GM23248 (cell line): Measurements from ENCODE around the gene CRY2. TPM values are rescaled to one million over a fixed set of nuclear protein-coding genes. Genes with fewer than 3 reads are reported as not detected.

Experiments
- DNase-seq: peaks from one replicate; pipeline ENCODE4 v3.0.0-alpha.2; 2015
- H2AFZ ChIP-seq: fragments of 200-600 bp; sonication (generic); 2 replicates; pipeline ENCODE4 v1.6.1; 2016; ENCODE audit warnings: antibody characterized with exemption
- H3F3A ChIP-seq: fragments of 200-600 bp; sonication (generic); 2 replicates; pipeline ENCODE4 v1.6.1; 2016; ENCODE audit warnings: mild to moderate bottlenecking, antibody characterized with exemption, mixed run types; ENCODE audit not compliant: insufficient read depth
- H3K27ac ChIP-seq: fragments of 200-600 bp; sonication (generic); 2 replicates; pipeline ENCODE4 v1.5.1; 2016; ENCODE audit warnings: mild to moderate bottlenecking
- H3K27me3 ChIP-seq: fragments of 200-600 bp; sonication (generic); replicated peaks from 2 replicates; pipeline ENCODE4 v1.6.1; 2016; ENCODE audit warnings: mild to moderate bottlenecking; ENCODE audit not compliant: insufficient read depth
- H3K36me3 ChIP-seq: fragments of 200-600 bp; sonication (generic); 2 replicates; pipeline ENCODE4 v1.6.1; 2016; ENCODE audit warnings: low read depth, mild to moderate bottlenecking
- H3K4me1 ChIP-seq: fragments of 200-600 bp; sonication (generic); 2 replicates; pipeline ENCODE4 v1.6.1; 2016; ENCODE audit warnings: mild to moderate bottlenecking; ENCODE audit not compliant: insufficient read depth
- H3K4me2 ChIP-seq: fragments of 200-600 bp; sonication (generic); one replicate; pipeline ENCODE4 v1.6.1; 2016; ENCODE audit warnings: mild to moderate bottlenecking; ENCODE audit not compliant: unreplicated experiment
- H3K4me3 ChIP-seq: fragments of 200-600 bp; sonication (generic); 2 replicates; pipeline ENCODE4 v1.5.1; 2016; ENCODE audit warnings: mild to moderate bottlenecking
- H3K79me2 ChIP-seq: fragments of 200-600 bp; sonication (generic); 2 replicates; pipeline ENCODE4 v1.6.1; 2016; ENCODE audit warnings: mild to moderate bottlenecking; ENCODE audit not compliant: insufficient read depth
- H3K9ac ChIP-seq: fragments of 200-600 bp; sonication (generic); 2 replicates; pipeline ENCODE4 v1.6.1; 2016; ENCODE audit warnings: mild to moderate bottlenecking
- H3K9me2 ChIP-seq: fragments of 200-600 bp; sonication (generic); 2 replicates; pipeline ENCODE4 v1.6.1; 2016; ENCODE audit warnings: mixed run types, mild to moderate bottlenecking, moderate library complexity; ENCODE audit not compliant: insufficient read depth
- H3K9me3 ChIP-seq: fragments of 200-600 bp; sonication (generic); one replicate; pipeline ENCODE4 v1.6.1; 2017; ENCODE audit warnings: low read depth
- H4K20me1 ChIP-seq: fragments of 200-600 bp; sonication (generic); 2 replicates; pipeline ENCODE4 v1.6.0; 2016; ENCODE audit not compliant: insufficient read depth
- EZH2 ChIP-seq: fragments of 200-600 bp; sonication (generic); IDR thresholded peaks from 2 replicates; pipeline ENCODE4 v1.6.1; 2018; ENCODE audit warnings: antibody characterized with exemption, mild to moderate bottlenecking; ENCODE audit not compliant: insufficient read depth, poor library complexity, severe bottlenecking
- EZH2phosphoT487 ChIP-seq: fragments of 200-600 bp; sonication (generic); IDR thresholded peaks from 2 replicates; pipeline ENCODE4 v1.6.1; 2018; ENCODE audit warnings: antibody characterized with exemption, moderate library complexity, mild to moderate bottlenecking, low read depth; ENCODE audit not compliant: insufficient read depth
- WGBS, 2 experiments: methylation state at CpG; one replicate each; pipeline ENCODE4 v1.1.6; 2015 to 2017; ENCODE audit warnings: low lambda C conversion rate in 2 of 2, low coverage in 1 of 2; ENCODE audit errors: missing lambda C conversion rate in 2 of 2; 5-methylcytosine and 5-hydroxymethylcytosine counted together
- in situ Hi-C: fragments of 300-500 bp; cut with MboI; formaldehyde crosslinking; loops from 2 replicates; pipeline ENCODE4 v1.15.0; 2020
- polyA plus RNA-seq: library from polyadenylated mRNA; unstranded; fragments of >200 nt; fragmentation: Nextera tagmentation; extraction: Ambion mirVana; gene quantifications from 2 replicates; pipeline ENCODE4 v1.2.1, GENCODE V29; 2016
- total RNA-seq: library from RNA; depleted of rRNA; stranded (reverse); fragments of >200 nt; shearing (Covaris generic); gene quantifications from 2 replicates; pipeline ENCODE4 v1.2.3, GENCODE V29; 2014

CRY2 gene
- total and polyA plus RNA-seq, 2 experiments from 2014 or later: 7.6 to 10.3 TPM

GRCh38 chr11:45890886-45891550 lies 43.7 kb downstream of the CRY2 start:
- TF ChIP-seq EZH2phosphoT487: no peak
- no peak for TF ChIP-seq EZH2
- Histone ChIP-seq H3K27me3 (no peaks in the 10 kb centered on the region), H3K4me1 (no peaks in the 10 kb centered on the region), H4K20me1 (no peaks in the 10 kb centered on the region), H3F3A (no peaks in the 10 kb centered on the region), H3K27ac (no peak overlapping the region), H3K36me3 (no peaks in the 10 kb centered on the region), H3K9ac (no peak overlapping the region), H3K4me2 (no peak overlapping the region), H3K79me2 (no peaks in the 10 kb centered on the region), H2AFZ (no peak overlapping the region), H3K4me3 (no peak overlapping the region), H3K9me3 (no peaks in the 10 kb centered on the region), H3K9me2 (no peaks in the 10 kb centered on the region)
- WGBS, 2 experiments: 72 to 75% methylated on average over 9 of the region's 9 CpGs
- in situ Hi-C loops: no loop called here
- no peak for DNase-seq

GRCh38 chr11:45892856-45893255 lies 45.6 kb downstream of the CRY2 start:
- Histone ChIP-seq H3K9me3 (no peaks in the 10 kb centered on the region), H3F3A (no peaks in the 10 kb centered on the region), H3K4me3 (no peak overlapping the region), H3K9ac (no peak overlapping the region), H3K27ac (no peak overlapping the region), H3K27me3 (no peaks in the 10 kb centered on the region), H2AFZ (no peak overlapping the region), H4K20me1 (no peaks in the 10 kb centered on the region), H3K79me2 (no peaks in the 10 kb centered on the region), H3K4me2 (no peak overlapping the region), H3K4me1 (no peaks in the 10 kb centered on the region), H3K36me3 (no peaks in the 10 kb centered on the region), H3K9me2 (no peaks in the 10 kb centered on the region)
- TF ChIP-seq EZH2phosphoT487 (no peak), EZH2 (no peak)
- in situ Hi-C loops: no loop called here
- WGBS, 2 experiments: 35 to 37% methylated on average over 5 of the region's 5 CpGs
- DNase-seq: no peak

GRCh38 chr11:45894555-45895247 lies 47.4 kb downstream of the CRY2 start:
- no peak overlapping the region for H2AFZ ChIP-seq
- TF ChIP-seq EZH2phosphoT487 (no peak), EZH2 (no peak)
- in situ Hi-C loops: no loop called here
- WGBS, 2 experiments: 55 to 56% methylated on average over 6 of the region's 6 CpGs
- H4K20me1 ChIP-seq: no peaks in the 10 kb centered on the region
- DNase-seq: no peak
- H3K27ac ChIP-seq: no peak overlapping the region
- H3K9ac ChIP-seq: no peak overlapping the region
- H3F3A ChIP-seq: no peaks in the 10 kb centered on the region
- no peaks in the 10 kb centered on the region for H3K27me3 ChIP-seq
- no peak overlapping the region for H3K4me2 ChIP-seq
- no peaks in the 10 kb centered on the region for H3K79me2 ChIP-seq
- H3K4me3 ChIP-seq: no peak overlapping the region
- H3K36me3 ChIP-seq: no peaks in the 10 kb centered on the region
- H3K9me3 ChIP-seq: no peaks in the 10 kb centered on the region
- H3K4me1 ChIP-seq: no peaks in the 10 kb centered on the region
- no peaks in the 10 kb centered on the region for H3K9me2 ChIP-seq

- Histone ChIP-seq H3K4me1 (no peaks in the 10 kb centered on the region), H3K27me3 (no peaks in the 10 kb centered on the region), H3K9me3 (no peaks in the 10 kb centered on the region), H3K4me3 (no peak overlapping the region), H3K27ac (no peak overlapping the region), H3K9me2 (no peaks in the 10 kb centered on the region), H3K4me2 (no peak overlapping the region), H2AFZ (no peak overlapping the region), H3K9ac (no peak overlapping the region), H4K20me1 (no peaks in the 10 kb centered on the region), H3K79me2 (no peaks in the 10 kb centered on the region), H3K36me3 (no peaks in the 10 kb centered on the region), H3F3A (no peaks in the 10 kb centered on the region)
- 85 to 87% methylated on average over 5 to 8 of the region's 8 CpGs for WGBS, 2 experiments
- TF ChIP-seq EZH2: no peak
- no peak for TF ChIP-seq EZH2phosphoT487
- in situ Hi-C loops: no loop called here
- no peak for DNase-seq
These were observed 48.4 kb downstream of the CRY2 start for GRCh38 chr11:45895553-45896259.
